ENCODE results near the gene CFC1.
"Not testable (repeated sequence)": the region's sequence is repeated elsewhere in the genome, so short reads cannot be mapped to it uniquely, and the experiment has no call there.

The CFC1 gene

GRCh38 chr2:130582970-130583369 lies 16.4 kb downstream of the CFC1 start:
- not testable (repeated sequence) for DNase-seq

- DNase-seq, result not testable (repeated sequence)
Observed at GRCh38 chr2:130581491-130581890, 17.9 kb downstream of the CFC1 start.

DNA sequence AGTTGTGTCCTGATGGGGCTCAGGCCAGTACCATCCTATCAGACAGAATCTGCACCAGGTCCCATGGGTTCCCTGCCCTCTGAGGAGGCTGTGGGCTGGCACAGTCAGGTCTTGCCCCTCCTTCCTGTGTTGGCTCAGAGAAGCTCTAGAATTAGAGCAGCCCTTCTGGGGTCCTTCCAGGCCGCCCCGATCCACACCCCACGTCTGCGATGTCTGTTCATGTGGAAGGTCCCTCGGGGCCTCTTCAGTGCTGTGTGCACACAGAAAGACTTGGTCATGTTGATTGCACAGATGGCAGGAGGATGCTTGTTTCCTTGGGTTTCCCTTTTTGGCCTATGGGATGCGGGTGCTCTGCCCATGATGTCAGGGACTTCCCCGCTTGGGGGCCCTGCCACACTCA lies 20.3 kb downstream of the CFC1 start:
- not testable (repeated sequence) for DNase-seq

GRCh38 chr2:130577559-130577958 lies 21.8 kb downstream of the CFC1 start:
- not testable (repeated sequence) for DNase-seq

DNA sequence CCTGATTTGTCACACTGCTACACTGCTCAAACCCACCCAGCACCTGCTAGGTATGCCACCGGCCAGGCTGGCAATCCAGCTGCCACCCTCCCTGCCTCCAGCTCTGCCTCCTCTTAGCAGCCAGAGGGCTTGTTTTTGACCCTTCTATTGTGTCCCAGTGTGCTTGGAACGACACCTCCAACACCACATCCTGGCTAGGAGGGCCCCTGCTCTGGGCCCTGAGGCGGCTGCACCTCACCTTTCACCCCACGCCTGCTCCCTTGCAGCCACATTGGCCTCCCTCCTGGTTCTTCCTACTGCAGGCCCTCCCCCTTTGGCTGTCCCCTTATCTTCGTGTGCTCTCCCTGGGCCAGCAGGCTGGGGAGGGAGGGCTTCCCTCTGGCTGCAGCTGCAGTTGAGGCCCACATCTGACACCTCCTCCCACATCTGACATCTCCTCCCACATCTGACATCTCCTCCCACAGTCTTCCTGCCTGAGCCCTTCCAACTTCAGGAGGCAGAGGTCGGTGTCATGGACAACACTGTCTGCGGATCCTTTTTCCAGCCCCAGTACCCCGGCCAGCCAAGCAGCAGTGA lies 23.1 kb downstream of the CFC1 start:
- not testable (repeated sequence) for DNase-seq

DNA sequence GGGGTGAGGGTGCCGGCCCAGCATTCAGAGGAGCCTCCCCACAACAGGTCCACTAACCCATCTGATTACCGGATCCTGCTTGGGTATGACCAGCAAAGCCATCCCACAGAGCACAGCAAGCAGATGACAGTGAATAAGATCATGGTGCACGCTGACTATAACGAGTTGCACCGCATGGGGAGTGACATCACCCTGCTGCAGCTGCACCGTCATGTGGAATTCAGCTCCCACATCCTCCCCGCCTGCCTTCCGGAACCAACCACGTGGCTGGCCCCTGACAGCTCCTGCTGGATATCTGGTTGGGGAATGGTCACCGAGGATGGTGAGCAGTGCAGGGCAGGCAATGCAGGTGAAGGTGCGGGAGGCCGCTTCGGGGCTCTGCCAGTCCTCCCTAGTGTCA lies 25.1 kb downstream of the CFC1 start:
- DNase-seq, result not testable (repeated sequence)

- DNase-seq, result not testable (repeated sequence)
Observed at GRCh38 chr2:130571929-130572328, 27.4 kb downstream of the CFC1 start.

- not testable (repeated sequence) for DNase-seq
Observed at GRCh38 chr2:130566165-130566564, 33.2 kb downstream of the CFC1 start.

GRCh38 chr2:130556441-130556840 lies 42.9 kb downstream of the CFC1 start:
- not testable (repeated sequence) for DNase-seq

- DNase-seq, result not testable (repeated sequence)
Observed at GRCh38 chr2:130554178-130554577, 45.2 kb downstream of the CFC1 start.

GRCh38 chr2:130549475-130549874 lies 49.9 kb downstream of the CFC1 start:
- not testable (repeated sequence) for DNase-seq

DNA sequence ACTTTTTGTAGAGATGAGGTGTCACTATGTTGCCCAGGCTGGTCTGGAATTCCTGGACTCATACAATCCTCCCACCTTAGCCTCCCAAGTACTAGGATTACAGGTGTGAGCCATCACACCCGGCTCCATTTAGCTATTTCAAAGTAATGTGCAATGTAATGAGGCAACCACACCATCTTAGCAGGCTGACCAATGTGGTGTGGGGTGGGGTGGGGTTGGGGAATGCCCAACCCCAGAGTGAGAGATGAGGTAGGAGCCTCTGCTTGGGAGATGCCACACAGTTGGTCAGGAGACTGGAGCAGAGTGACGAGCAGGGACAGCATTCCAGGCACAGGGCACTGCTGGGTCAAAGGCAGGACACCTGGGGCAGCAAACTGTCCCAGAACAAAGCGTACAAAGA lies 51.0 kb downstream of the CFC1 start:
- not testable (repeated sequence) for DNase-seq

DNA sequence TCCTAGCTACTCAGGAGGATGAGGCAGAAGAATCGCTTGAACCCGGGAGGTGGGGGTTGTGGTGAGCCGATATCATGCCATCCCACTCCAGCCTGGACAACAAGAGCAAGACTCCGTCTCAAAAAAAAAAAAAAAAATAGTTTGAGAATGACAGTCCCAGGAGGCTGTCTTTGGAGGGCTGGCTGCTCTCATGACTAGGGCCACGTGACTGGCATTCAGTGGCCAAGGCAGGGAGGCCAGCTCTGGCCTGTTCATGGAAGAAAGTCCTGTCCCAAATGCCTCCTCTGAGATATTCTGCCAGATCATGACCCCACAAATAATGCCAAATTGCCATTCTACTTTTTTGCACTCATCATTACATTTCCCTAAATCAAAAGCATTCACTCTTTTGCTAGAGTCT lies 54.4 kb downstream of the CFC1 start:
- not testable (repeated sequence) for DNase-seq

DNA sequence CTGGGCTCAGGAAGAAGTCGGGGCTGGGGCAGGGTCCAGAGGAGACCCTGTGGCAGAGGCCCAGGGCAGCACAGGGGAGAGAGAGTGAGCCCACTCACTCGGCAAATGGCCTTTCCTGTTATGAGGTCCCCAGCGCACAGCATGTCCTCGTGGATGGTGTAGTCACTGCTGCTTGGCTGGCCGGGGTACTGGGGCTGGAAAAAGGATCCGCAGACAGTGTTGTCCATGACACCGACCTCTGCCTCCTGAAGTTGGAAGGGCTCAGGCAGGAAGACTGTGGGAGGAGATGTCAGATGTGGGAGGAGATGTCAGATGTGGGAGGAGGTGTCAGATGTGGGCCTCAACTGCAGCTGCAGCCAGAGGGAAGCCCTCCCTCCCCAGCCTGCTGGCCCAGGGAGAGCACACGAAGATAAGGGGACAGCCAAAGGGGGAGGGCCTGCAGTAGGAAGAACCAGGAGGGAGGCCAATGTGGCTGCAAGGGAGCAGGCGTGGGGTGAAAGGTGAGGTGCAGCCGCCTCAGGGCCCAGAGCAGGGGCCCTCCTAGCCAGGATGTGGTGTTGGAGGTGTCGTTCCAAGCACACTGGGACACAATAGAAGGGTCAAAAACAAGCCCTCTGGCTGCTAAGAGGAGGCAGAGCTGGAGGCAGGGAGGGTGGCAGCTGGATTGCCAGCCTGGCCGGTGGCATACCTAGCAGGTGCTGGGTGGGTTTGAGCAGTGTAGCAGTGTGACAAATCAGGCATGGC lies 55.4 kb downstream of the CFC1 start:
- not testable (repeated sequence) for DNase-seq

GRCh38 chr2:130542789-130543188 lies 56.6 kb downstream of the CFC1 start:
- DNase-seq, result not testable (repeated sequence)
